Kidney epithelial cell (primary cell): ENCODE data around the gene NR0B2. TPM values are rescaled to one million over a fixed set of nuclear protein-coding genes. Genes with fewer than 3 reads are reported as not detected.
A peak's percentile ranks its signal among the peaks of the same experiment; 100 is the strongest.

Experiments used
- DNase-seq: peaks from one replicate; pipeline ENCODE4 v3.0.0-alpha.2; 2010; ENCODE audit warnings: low read depth
- H3K27me3 ChIP-seq: 2 replicates; pipeline ENCODE4 v1.6.0; 2011; ENCODE audit warnings: low read length; ENCODE audit not compliant: control insufficient read depth, insufficient read depth
- H3K36me3 ChIP-seq: 2 replicates; pipeline ENCODE4 v1.5.1; 2011; ENCODE audit warnings: low read length; ENCODE audit not compliant: control insufficient read depth, insufficient read depth
- H3K4me3 ChIP-seq: 2 replicates; pipeline ENCODE4 v1.5.1; 2011; ENCODE audit warnings: low read depth, mild to moderate bottlenecking, control low read depth, low read length
- total RNA-seq: library from RNA; depleted of rRNA; stranded (reverse); fragments of >200 nt; gene quantifications from 2 replicates; pipeline ENCODE4 v1.2.3, GENCODE V29; 2015
- TF ChIP-seq, protein P1 (sequence below): IDR thresholded peaks from 2 replicates; pipeline ENCODE4 v1.5.1; 2011; ENCODE audit warnings: mild to moderate bottlenecking, moderate library complexity, low read length, control low read depth, inconsistent platforms; ENCODE audit not compliant: insufficient read depth, poor library complexity, severe bottlenecking

NR0B2 gene, protein sequence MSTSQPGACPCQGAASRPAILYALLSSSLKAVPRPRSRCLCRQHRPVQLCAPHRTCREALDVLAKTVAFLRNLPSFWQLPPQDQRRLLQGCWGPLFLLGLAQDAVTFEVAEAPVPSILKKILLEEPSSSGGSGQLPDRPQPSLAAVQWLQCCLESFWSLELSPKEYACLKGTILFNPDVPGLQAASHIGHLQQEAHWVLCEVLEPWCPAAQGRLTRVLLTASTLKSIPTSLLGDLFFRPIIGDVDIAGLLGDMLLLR
- not detected in 2 replicates for total RNA-seq

DNA sequence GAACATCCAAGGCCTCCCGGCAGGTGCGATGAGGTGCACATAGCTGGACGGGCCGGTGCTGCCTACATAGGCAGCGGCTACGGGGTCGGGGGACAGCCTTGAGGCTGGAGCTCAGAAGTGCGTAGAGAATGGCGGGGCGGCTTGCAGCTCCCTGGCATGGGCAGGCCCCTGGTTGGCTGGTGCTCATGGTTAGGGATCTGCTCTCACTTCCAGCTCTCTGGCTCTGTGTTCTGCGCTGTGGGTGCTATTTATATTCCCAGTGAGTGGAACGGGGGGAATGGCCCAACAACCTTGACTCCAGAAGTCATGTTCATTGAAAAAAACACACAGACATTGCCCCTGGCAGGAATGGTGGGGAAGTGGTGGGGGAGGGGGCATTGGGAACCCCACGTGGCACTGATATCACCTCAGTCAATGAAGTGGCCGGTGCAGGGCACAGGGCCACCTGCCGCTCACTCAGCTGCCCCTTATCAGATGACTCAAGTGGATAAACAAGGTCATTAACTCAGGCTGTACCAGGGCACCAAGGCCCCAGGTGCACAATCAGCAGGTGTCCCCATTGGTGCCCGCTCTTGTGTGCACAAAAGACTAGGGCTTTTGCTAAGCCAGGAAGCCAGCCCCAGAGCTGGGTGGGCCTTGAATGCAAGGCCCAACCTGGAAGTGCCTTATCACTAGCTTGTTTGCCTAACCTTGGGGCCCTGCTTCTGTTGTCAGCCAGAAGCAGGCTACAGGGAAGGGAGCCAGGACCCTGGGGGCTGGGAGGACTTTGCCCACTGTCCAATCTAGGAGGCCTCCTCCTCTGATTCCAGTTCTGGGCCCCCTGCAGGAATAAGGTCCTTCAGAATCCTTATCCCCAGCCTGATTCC, at the start of gene NR0B2:
Gene NR0B2, minus strand, starts transcription at position 222 of the 866 bp plus-strand sequence. Its CDS starts 35 bp downstream, at position 187.
- no peak for DNase-seq

DNA sequence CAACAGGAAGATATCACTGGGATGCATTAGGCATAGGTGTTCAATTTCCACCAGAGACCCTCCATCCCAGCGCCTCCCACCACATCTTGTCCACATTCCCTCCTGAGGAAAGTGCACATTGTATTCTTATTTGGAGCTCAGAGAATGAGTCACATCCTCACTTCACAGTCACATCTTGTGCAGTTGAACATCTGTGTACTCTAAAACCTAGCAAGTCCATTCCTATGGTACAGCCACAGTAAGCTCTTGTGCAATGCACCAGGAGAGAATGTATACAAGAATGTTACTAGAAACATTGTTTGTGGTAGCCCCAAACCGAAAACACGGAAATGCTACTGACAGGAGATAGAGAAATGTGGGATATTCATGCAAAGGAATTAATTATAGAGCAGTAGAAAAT, 48.1 kb upstream of the NR0B2 start:
- Histone ChIP-seq H3K36me3 (no peaks in the 10 kb centered on the region), H3K27me3 (peaks cover 10% of the 10 kb centered on the region), H3K4me3 (no peak overlapping the region)
- DNase-seq, result peak; percentile 71
- TF ChIP-seq, protein P1, sequence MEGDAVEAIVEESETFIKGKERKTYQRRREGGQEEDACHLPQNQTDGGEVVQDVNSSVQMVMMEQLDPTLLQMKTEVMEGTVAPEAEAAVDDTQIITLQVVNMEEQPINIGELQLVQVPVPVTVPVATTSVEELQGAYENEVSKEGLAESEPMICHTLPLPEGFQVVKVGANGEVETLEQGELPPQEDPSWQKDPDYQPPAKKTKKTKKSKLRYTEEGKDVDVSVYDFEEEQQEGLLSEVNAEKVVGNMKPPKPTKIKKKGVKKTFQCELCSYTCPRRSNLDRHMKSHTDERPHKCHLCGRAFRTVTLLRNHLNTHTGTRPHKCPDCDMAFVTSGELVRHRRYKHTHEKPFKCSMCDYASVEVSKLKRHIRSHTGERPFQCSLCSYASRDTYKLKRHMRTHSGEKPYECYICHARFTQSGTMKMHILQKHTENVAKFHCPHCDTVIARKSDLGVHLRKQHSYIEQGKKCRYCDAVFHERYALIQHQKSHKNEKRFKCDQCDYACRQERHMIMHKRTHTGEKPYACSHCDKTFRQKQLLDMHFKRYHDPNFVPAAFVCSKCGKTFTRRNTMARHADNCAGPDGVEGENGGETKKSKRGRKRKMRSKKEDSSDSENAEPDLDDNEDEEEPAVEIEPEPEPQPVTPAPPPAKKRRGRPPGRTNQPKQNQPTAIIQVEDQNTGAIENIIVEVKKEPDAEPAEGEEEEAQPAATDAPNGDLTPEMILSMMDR, result no peak

More for the DNA sequence above, at the start of gene NR0B2:
- H3K4me3 ChIP-seq, result no peak within 1 kb of the TSS
- TF ChIP-seq, protein P1, result no peak
- H3K27me3 ChIP-seq, result no peaks in the 10 kb centered on the region
- H3K36me3 ChIP-seq, result no peaks in the 10 kb centered on the region

DNA sequence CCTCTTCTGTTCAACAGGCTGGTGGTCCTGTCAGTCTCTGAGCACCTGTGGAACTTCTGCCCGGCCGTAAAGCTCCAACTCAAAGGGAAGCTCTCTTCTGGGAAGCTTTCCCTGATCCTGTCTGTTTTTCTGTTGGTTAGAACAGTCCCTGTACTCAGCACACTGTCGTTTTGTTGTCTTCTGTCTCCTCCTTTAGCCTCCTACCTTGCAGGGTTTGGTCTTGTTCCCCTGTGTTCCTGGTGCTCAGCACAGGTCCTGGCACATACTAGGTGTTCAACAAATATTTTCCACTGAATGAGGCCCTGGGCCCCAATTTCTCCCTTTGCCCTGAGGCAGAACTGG, 46.8 kb upstream of the NR0B2 start:
- Histone ChIP-seq H3K27me3 (peaks cover 10% of the 10 kb centered on the region), H3K4me3 (peak overlapping the region; percentile 47), H3K36me3 (no peaks in the 10 kb centered on the region)
- DNase-seq, result no peak
- TF ChIP-seq, protein P1, result no peak

DNA sequence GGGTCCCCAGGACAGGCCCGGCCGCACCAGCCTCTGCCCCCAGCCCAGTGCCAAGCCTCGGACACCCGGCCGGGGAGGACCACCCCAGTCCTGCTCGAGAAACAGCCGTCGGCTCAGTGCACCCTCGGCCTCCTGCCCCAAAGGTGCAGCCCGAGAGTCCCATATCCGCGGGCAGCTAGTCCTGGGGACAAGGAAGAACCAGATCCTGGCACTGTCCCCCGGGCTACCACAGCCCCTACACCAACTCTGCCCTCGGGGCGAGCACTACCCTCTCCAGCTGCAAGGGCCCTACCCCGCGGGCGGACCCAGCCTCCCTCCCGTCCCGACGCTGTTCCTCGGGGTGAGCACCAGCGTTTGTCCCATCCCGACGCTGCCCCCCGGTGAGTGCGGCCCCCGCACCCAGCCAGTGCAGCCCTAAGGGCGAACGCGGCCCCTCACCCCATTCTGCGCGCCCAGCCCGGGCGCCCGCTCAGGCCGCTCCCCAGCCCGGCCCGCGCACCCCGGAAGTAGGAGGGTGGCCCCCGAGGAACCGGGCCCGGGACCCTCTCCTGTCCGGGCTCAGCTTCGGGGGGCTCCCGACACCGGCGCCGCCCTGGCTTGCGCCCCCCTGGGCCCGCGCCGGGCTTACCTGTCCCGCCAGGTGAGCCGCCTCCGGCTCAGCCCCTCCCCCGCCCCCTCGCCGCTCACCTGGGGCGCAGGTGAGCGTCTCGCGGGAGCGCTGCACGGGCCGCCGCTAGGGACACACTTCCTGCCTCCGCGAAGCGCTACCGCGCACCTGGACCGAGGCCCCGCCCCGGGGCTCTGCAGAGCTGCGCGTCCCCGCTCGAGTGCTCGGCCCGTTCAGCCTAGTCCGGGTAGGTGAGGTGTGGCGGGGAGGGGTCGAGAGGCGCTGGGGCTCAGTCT, 46.2 kb upstream of the NR0B2 start, which contains the start of gene KDF1:
Gene KDF1, minus strand, starts transcription at position 747 of the 903 bp plus-strand sequence. CDS start 8,088 bp downstream, outside the sequence.
- peak within 1 kb of the TSS; percentile 47 for H3K4me3 ChIP-seq
- H3K36me3 ChIP-seq, result no peaks in the 10 kb centered on the region
- H3K27me3 ChIP-seq, result peaks cover 10% of the 10 kb centered on the region
- DNase-seq, result no peak
- TF ChIP-seq, protein P1, result peak; percentile 31

DNA sequence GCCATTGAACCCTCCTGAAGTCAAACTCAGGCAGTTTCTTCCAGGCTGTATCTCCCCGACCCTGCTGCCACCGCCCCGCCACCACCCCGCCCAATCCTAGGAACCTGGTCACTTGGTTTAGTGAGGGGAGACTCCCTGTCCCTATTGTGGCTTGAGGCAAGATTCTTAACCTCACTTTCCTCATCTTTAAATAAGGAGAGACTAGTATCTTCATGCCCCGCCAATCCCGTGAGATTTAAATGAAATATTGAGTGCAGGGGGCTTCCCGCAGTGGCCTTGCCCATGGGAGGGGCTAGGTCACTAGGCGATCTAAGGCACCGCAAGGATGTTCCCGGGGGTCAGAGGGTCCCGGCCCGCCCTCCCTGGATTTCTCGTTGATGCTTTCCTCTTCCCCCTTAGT, 45.5 kb upstream of the NR0B2 start:
- TF ChIP-seq, protein P1, result no peak
- H3K4me3 ChIP-seq, result peak overlapping the region; percentile 47
- no peak for DNase-seq
- H3K27me3 ChIP-seq, result peaks cover 10% of the 10 kb centered on the region
- H3K36me3 ChIP-seq, result no peaks in the 10 kb centered on the region
